ENCODE measurements around the gene GARS1. TPM values are rescaled to one million over a fixed set of nuclear protein-coding genes. Genes with fewer than 3 reads are reported as not detected.

The GARS1 gene
- total RNA-seq, 1 donor from 2014 or later: 154 TPM

- no peak overlapping the region for H3K4me3 ChIP-seq (ENCODE audit: low read depth, low read length)
- DNase-seq (ENCODE audit: low read depth): no peak
- no peak for TF ChIP-seq CTCF (conservative IDR thresholded peaks at IDR 0.05; ENCODE audit: low read depth, low read length)
Observed at GRCh38 chr7:30679664-30680063, 85.0 kb downstream of the GARS1 start.

DNA sequence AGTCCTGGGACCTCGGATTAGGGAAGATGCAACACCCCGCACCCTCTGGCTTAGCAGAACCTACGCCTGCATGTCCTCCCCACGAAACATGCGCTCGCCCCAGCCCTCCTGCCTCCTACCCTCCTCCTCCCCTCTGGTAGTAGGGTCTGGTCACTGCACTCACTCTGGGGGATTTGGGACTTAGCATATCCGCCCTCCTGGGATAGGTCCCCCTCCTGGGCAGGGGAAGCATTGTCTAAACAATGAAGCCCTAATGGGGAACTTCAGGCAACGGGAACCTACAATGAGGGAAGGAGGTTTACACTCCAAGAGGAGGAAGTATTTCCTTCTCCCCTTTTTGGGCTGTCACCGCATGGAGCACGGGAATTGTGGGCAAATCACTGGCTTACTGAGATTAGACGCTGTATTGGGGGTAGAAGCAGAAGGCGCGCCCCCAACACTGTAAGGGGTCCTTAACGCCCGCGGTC, 86.7 kb downstream of the GARS1 start:
- no peak for DNase-seq (ENCODE audit: low read depth)
- no peak overlapping the region for H3K4me3 ChIP-seq (ENCODE audit: low read depth, low read length)
- no peak for TF ChIP-seq CTCF (conservative IDR thresholded peaks at IDR 0.05; ENCODE audit: low read depth, low read length)

GRCh38 chr7:30681815-30682211, 87.1 kb downstream of the GARS1 start:
- no peak for TF ChIP-seq CTCF (conservative IDR thresholded peaks at IDR 0.05; ENCODE audit: low read depth, low read length)

GRCh38 chr7:30682212-30683083, 87.8 kb downstream of the GARS1 start, which contains the start of gene CRHR2:
Gene CRHR2 (minus strand): TSS chr7:30682456. CDS start chr7:30682280, 176 bp downstream.
- TF ChIP-seq CTCF (conservative IDR thresholded peaks at IDR 0.05; ENCODE audit: low read depth, low read length): no peak
- DNase-seq (ENCODE audit: low read depth): no peak
- H3K4me3 ChIP-seq (ENCODE audit: low read depth, low read length): peak within 1 kb of the TSS; percentile 11

More at GRCh38 chr7:30681815-30682211, 87.1 kb downstream of the GARS1 start:
- DNase-seq (ENCODE audit: low read depth): no peak
- peak overlapping the region; percentile 11 for H3K4me3 ChIP-seq (ENCODE audit: low read depth, low read length)

- DNase-seq (ENCODE audit: low read depth): no peak
- no peak overlapping the region for H3K4me3 ChIP-seq (ENCODE audit: low read depth, low read length)
- TF ChIP-seq CTCF (conservative IDR thresholded peaks at IDR 0.05; ENCODE audit: low read depth, low read length): no peak
Observed at GRCh38 chr7:30683306-30683705, 88.6 kb downstream of the GARS1 start.

Other genes starting within 250 kb of the GARS1 start
- gene NOD1, start 116.1 kb upstream of the GARS1 start, total RNA-seq: 5.1 and 5.8 TPM in 2 replicates
- 54.5 and 58.0 TPM in 2 replicates for gene GGCT, start 90.0 kb upstream of the GARS1 start, total RNA-seq
- not detected in 2 replicates for gene CRHR2, start 87.6 kb downstream of the GARS1 start, total RNA-seq
- gene INMT, start 157.3 kb downstream of the GARS1 start, total RNA-seq: 0.81 TPM in 1 of 2 replicates, not detected in the other
- gene MINDY4, start 176.5 kb downstream of the GARS1 start, total RNA-seq: 3.8 and 5.2 TPM in 2 replicates